Panc1 (cell line): Measurements from ENCODE around the gene STK32C. TPM values are rescaled to one million over a fixed set of nuclear protein-coding genes. Genes with fewer than 3 reads are reported as not detected.
"Not testable (repeated sequence)": the region's sequence is repeated elsewhere in the genome, so short reads cannot be mapped to it uniquely, and the experiment has no call there.

Source experiments
- ATAC-seq: fragments of 200-7000 bp; cut with Tn5 transposase; 2 replicates; pipeline ENCODE4 v1.9.1; 2020; ENCODE audit warnings: mild to moderate bottlenecking, moderate library complexity
- BruUV-seq: library from RNA; stranded (reverse); fragments of 400-500 nt; replicated peaks from 2 replicates; lab custom pipeline; 2021; lab: Mats Ljungman, UMichigan
- CTCF ChIA-PET: fragments of 300-600 bp; sonication (Branson Sonifier 250); formaldehyde crosslinking; loops from one replicate; lab custom pipeline; 2022; ENCODE audit warnings: antibody characterized with exemption; lab: Charles Lee
- POLR2A ChIA-PET: fragments of 300-600 bp; sonication (Branson Sonifier 250); formaldehyde crosslinking; loops from one replicate; lab custom pipeline; 2022; ENCODE audit warnings: antibody characterized with exemption; lab: Charles Lee
- DNase-seq: peaks from one replicate; pipeline ENCODE4 v3.0.0-alpha.2; 2010; ENCODE audit warnings: low read depth, low spot score
- H3K27ac ChIP-seq: 2 replicates; pipeline ENCODE4 v1.5.1; 2011; ENCODE audit warnings: mild to moderate bottlenecking, low read length, inconsistent platforms
- H3K27me3 ChIP-seq: fragments of 200-500 bp; sonication (Bioruptor generic); 2 replicates; pipeline ENCODE4 v1.6.0; 2014; ENCODE audit warnings: low read length, inconsistent platforms; ENCODE audit not compliant: control insufficient read depth, insufficient read depth
- H3K36me3 ChIP-seq: fragments of 200-500 bp; sonication (Bioruptor generic); 2 replicates; pipeline ENCODE4 v1.5.1; 2014; ENCODE audit warnings: inconsistent platforms, mild to moderate bottlenecking, low read length, moderate library complexity; ENCODE audit not compliant: control insufficient read depth, insufficient read depth
- H3K4me1 ChIP-seq: 2 replicates; pipeline ENCODE4 v1.5.1; 2011; ENCODE audit warnings: inconsistent platforms, mild to moderate bottlenecking, low read length, moderate library complexity; ENCODE audit not compliant: control insufficient read depth, insufficient read depth
- H3K4me3 ChIP-seq, 2 experiments: 2 replicates each; pipeline ENCODE4 v1.5.1; 2011 to 2012; ENCODE audit warnings: low read depth in 2 of 2, low read length in 2 of 2, mild to moderate bottlenecking in 2 of 2, inconsistent platforms in 1 of 2, moderate library complexity in 1 of 2
- H3K9me3 ChIP-seq: fragments of 200-500 bp; sonication (Bioruptor generic); 2 replicates; pipeline ENCODE4 v1.5.1; 2014; ENCODE audit warnings: low read depth, mild to moderate bottlenecking, inconsistent platforms, low read length, moderate library complexity; ENCODE audit not compliant: control insufficient read depth, insufficient read depth
- CTCF ChIP-seq: fragments of 450-650 bp; IDR thresholded peaks from 2 replicates; pipeline ENCODE4 v1.5.1; 2017; ENCODE audit warnings: mild to moderate bottlenecking
- POLR2AphosphoS5 ChIP-seq: IDR thresholded peaks from 2 replicates; pipeline ENCODE4 v1.6.1; 2012; ENCODE audit warnings: mild to moderate bottlenecking, low read depth, low read length, moderate library complexity
- REST ChIP-seq, 2 experiments: IDR thresholded peaks; 2 replicates each; pipeline ENCODE4 v1.6.1; 2011 to 2012; ENCODE audit warnings: low read depth in 2 of 2, control low read depth in 1 of 2, low read length in 1 of 2, mild to moderate bottlenecking in 1 of 2, moderate library complexity in 1 of 2; ENCODE audit not compliant: insufficient read depth in 1 of 2
- SIN3A ChIP-seq: IDR thresholded peaks from 2 replicates; pipeline ENCODE4 v1.6.1; 2012; ENCODE audit warnings: low read depth, mild to moderate bottlenecking, low read length, moderate library complexity, borderline replicate concordance; ENCODE audit not compliant: insufficient read depth
- TCF7L2 ChIP-seq: IDR thresholded peaks from 2 replicates; pipeline ENCODE4 v1.6.1; 2011; ENCODE audit warnings: mild to moderate bottlenecking, low read depth, low read length, inconsistent platforms
- in situ Hi-C: cut with HindIII; loops from 2 replicates; pipeline ENCODE4 v1.10.0; 2016; ENCODE audit warnings: low sequenced_read_pairs, low pct_unique_long_range_greater_than_20kb
- intact Hi-C: fragments of 100-400 bp; cut with micrococcal nuclease; formaldehyde crosslinking; loops from one replicate; pipeline ENCODE4 v1.10.0; 2022; ENCODE audit not compliant: unreplicated experiment
- total RNA-seq: library from RNA; stranded (reverse); gene quantifications from one replicate; pipeline ENCODE4 v1.2.1, GENCODE V29; 2021; ENCODE audit not compliant: unreplicated experiment

Gene STK32C
- total RNA-seq, 1 experiment from 2014 or later: 53.7 TPM

DNA sequence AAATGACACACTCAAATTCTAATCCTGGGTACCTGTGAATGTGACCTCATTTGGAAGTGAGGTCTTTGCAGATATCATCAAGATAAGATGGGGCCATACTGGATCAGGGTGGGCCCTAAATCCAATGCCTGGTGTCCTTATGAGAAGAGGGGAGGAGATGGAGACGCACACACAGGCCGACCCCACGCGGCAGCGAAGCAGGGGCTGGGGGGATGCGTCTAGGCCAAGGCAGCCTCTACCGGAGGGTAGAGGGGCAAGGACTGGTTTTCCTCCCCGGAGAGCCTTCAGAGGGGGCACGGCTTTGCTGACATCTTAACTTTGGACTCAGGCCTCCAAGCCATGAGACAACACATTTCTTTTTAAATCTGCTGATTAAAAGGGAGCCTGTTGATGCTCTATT lies 87.7 kb downstream of the STK32C start:
- POLR2A ChIA-PET: no interaction called here
- peaks cover 8% of the 10 kb centered on the region for H3K4me1 ChIP-seq
- no peaks in the 10 kb centered on the region for H3K36me3 ChIP-seq
- H3K27ac ChIP-seq: no peak overlapping the region
- no peak for TF ChIP-seq REST (IDR thresholded peaks at IDR 0.05; ENCODE audit: insufficient read depth in 1 of 2, low read depth in 2 of 2, low read length in 1 of 2)
- TF ChIP-seq TCF7L2: no peak
- no peak for TF ChIP-seq SIN3A
- no peak for TF ChIP-seq POLR2AphosphoS5
- TF ChIP-seq CTCF: no peak
- in situ Hi-C loops: no loop called here
- H3K27me3 ChIP-seq: no peaks in the 10 kb centered on the region
- ATAC-seq: no peak
- H3K4me3 ChIP-seq: no peak overlapping the region
- DNase-seq: no peak
- no peaks in the 10 kb centered on the region for H3K9me3 ChIP-seq
- intact Hi-C loops: loop anchor here (5.0 kb wide), 2 partner anchors 112 to 232 kb away; partner anchors contain the start of gene LRRC27
- CTCF ChIA-PET: interaction anchor here (1.2 kb wide), 1 partner anchor 526 kb away, joined by 3 read pairs; no protein-coding TSS in a partner anchor
- BruUV-seq: no TSS peak

DNA sequence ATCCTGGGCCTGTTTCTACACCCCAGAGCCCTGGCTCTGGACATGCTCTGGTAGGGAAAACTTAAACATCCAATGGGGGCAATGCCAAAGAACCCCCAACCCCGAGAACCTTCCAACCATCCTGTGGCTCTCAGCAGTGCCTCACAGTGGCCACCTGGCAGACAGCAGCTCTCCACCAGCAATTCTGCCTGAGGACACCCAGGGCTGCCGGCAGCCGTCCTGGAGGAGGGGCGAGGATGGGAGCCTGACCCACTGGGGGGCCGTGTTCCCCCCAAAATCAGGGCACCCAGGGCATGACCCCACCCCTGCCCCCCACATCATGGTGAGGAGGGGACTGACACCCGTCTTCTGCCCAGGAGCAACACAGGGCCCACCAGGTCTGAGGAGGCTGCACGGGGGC lies 88.3 kb downstream of the STK32C start:
- no peak for DNase-seq
- CTCF ChIA-PET: interaction anchor here (0.5 to 1.2 kb wide), 2 partner anchors 181 to 527 kb away, joined by 3 to 5 read pairs; no protein-coding TSS in a partner anchor
- no peak for ATAC-seq
- TF ChIP-seq CTCF: peak; percentile 65
- no peak for TF ChIP-seq REST (IDR thresholded peaks at IDR 0.05; ENCODE audit: insufficient read depth in 1 of 2, low read depth in 2 of 2, low read length in 1 of 2)
- no TSS peak for BruUV-seq
- Histone ChIP-seq H3K27ac (no peak overlapping the region), H3K4me3 (no peak overlapping the region), H3K36me3 (no peaks in the 10 kb centered on the region), H3K27me3 (no peaks in the 10 kb centered on the region), H3K4me1 (peaks cover 8% of the 10 kb centered on the region), H3K9me3 (no peaks in the 10 kb centered on the region)
- in situ Hi-C loops (no loop called here), intact Hi-C loops (no loop called here)
- POLR2A ChIA-PET: interaction anchor here (0.5 kb wide), 1 partner anchor 307 kb away, joined by 4 read pairs; no protein-coding TSS in a partner anchor

DNA sequence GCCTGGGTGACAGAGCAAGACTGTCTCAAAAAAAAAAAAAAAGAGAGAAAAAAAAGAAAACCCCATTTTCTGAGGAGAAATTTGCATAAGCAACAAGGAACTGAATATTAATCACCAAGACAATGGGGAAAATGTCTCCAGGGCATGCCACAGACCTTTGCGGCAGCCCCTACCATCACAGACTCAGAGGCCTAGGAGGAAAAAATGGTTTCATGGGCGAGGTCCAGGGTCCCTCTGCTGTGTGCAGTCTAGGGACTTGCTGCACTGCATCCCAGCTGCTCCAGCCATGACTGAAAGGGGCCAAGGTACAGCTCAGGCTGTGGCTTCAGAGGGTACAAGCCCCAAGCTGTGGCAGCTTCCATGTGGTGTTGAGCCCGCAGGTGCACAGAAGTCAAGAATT lies 91.3 kb downstream of the STK32C start:
- BruUV-seq, H3K4me1 ChIP-seq, H3K27me3 ChIP-seq, H3K36me3 ChIP-seq, POLR2A ChIA-PET, DNase-seq, H3K4me3 ChIP-seq, H3K27ac ChIP-seq, H3K9me3 ChIP-seq, CTCF ChIA-PET, intact Hi-C loops, in situ Hi-C loops, ATAC-seq: not testable (repeated sequence)
